GM11168 (cell line): Measurements from ENCODE around the gene BPNT1.
"Not testable (repeated sequence)": the region's sequence is repeated elsewhere in the genome, so short reads cannot be mapped to it uniquely, and the experiment has no call there.

Source experiments
- in situ Hi-C: fragments of 300-500 bp; cut with MboI; formaldehyde crosslinking; loops from one replicate; pipeline ENCODE4 v1.12.0; 2022; ENCODE audit warnings: low sequenced_read_pairs; ENCODE audit not compliant: unreplicated experiment

Gene BPNT1

DNA sequence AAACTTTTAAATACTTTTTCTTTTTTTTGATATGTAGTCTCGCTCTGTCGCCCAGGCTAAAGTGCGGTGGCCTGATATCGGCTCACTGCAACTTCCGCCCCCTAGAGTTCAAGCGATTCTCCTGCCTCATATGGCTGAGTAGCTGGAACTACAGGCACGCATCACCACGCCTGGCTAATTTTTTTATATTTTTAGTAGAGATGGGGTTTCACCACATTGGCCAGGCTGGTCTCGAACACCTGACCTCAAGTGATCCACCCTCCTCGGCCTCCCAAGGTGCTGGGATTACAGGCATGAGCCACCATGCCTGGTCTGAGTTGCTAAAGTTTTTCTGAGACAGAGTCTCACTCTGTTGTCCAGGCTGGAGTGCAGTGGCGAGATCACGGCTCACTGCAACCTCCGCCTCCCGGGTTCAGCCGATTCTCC, 3.3 kb downstream of the BPNT1 start:
- in situ Hi-C loops: not testable (repeated sequence)

DNA sequence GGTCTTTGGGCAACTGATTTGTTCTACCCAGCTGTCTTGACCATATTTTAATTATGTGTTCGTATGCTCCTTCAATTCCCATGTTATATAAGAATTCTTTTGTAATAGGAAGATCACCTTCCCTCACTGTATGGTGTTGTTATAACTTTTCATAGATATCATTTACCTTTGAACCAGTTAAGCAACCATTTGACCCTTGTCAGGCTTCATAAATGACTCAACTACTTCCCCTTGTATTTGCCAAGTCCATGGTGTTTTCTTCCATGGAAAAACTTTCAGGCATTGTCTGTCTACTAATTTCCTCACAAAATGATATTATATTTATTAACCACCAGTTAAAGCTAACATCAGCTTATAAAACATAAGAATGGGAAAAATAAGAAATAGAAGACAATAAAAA, 5.1 kb downstream of the BPNT1 start:
- in situ Hi-C loops: no loop called here

DNA sequence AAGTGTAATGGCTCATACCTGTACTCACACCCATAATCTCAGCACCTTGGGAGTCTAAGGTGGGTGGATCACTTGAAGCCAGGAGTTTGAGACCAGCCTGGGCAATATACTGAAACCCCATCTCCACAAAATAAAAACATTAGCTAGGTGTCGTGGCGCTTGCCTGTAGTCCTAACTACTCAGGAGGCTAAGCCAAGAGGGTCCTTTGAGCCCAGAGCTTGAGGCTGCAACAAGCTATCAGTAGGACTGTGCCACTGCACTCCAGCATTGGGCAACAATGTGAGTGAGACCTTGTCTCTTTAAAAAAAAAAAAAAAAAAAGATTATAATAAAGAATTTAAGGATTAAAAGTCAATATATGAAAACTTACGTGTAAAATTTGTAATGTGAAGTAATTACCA, 11.7 kb downstream of the BPNT1 start:
- in situ Hi-C loops: no loop called here

GRCh38 chr1:220076861-220077762, 12.5 kb downstream of the BPNT1 start:
- in situ Hi-C loops: no loop called here

GRCh38 chr1:220067269-220068204, 22.1 kb downstream of the BPNT1 start:
- in situ Hi-C loops: no loop called here

- in situ Hi-C loops: no loop called here
Observed at GRCh38 chr1:220062629-220063028, 27.0 kb downstream of the BPNT1 start.

DNA sequence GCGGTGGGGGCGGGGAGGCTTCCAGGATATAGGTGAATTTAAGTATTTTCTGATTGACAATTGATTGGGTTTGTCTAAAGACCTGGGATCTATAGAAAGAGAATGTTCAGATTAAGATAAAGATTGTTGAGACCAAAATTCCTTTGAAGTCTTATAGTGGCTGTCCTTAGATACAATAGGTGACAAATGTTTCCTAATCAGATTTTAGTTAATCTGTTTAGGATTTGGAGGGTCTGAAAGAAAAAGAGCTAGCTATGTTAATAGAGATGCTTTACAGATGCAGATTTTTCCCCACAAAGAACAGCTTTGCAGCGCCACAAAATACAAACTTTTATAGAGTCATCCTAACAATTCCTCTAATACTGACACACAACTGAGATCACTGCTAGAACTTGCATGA, 28.7 kb downstream of the BPNT1 start:
- in situ Hi-C loops: no loop called here

DNA sequence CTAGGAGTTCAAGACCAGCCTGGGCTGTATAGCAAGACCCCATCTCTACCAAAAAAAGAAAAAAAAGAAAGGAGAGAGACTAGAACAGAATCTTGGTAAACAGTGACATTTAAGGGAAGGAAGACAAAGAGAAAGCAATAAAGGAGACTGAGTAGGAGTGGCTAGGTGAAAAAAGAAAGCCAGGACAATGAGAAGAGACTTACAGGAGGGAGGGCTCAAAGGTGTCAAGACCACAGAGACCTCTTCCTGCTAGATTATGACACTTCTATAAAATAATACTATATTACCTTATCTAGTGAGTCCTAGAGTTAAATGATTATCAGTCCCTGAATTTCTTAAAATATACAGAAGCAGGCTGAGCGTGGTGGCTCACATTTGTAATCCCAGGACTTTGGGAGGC, 33.2 kb downstream of the BPNT1 start:
- in situ Hi-C loops: no loop called here

- in situ Hi-C loops: no loop called here
Observed at GRCh38 chr1:220046052-220046930, 43.3 kb downstream of the BPNT1 start, which contains the start of gene EPRS1. EPRS1 (minus strand) TSS chr1:220046505; CDS start chr1:220046388, 117 bp downstream.

GRCh38 chr1:220045356-220046051, 44.1 kb downstream of the BPNT1 start:
- in situ Hi-C loops: no loop called here

DNA sequence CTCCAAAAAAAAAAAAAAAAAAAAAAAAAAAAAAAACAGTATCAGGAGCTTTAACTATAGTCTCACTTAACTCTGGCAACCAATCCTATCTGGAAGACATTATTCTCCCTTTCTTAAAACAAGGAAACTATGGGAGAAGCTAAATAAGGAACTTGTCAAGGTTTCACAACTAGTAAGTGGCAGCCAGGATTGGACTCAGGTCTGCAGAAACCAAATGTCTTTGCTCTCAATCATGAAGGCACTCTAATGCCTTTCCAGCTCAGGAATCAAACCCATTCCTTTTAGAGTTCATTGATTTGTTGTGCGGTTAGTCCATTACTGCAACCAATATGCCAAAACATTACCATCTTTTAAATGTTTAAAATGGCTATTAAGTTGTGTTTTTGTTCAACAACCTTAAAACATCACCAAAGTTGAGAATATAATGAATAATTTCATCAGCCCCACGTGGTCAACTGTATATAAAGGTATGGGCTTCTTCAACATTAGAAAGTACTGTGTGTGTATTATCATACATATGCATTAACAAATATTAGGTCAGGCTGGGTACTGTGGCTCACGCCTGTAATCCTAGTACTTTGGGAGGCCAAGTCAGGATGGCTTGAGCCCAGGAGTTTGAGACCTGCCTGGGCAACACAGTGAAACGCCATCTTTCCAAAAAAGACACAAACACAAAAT, 44.8 kb downstream of the BPNT1 start:
- in situ Hi-C loops: no loop called here

- in situ Hi-C loops: no loop called here
Observed at GRCh38 chr1:220043646-220044045, 45.9 kb downstream of the BPNT1 start.

GRCh38 chr1:220040028-220040596, 49.5 kb downstream of the BPNT1 start:
- in situ Hi-C loops: no loop called here

DNA sequence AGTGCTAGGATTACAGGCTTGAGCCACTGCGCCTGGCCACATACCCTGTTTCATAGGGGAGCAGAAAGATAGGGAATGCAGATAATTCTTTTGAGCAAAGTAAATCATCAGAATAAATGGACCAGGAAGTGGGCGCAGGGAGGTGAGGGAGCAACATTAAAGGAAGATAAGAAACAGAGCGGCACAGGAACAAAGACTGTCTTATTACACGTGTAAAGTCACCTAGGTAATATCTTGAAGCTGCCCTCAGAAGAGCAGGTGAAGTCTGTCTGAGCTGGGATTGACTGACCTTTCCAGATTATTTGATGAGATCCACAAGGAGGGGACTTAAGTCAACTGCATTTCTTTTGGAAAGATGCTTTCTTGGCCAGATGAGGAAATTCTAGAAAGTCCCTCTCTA, 50.9 kb downstream of the BPNT1 start:
- in situ Hi-C loops: no loop called here

DNA sequence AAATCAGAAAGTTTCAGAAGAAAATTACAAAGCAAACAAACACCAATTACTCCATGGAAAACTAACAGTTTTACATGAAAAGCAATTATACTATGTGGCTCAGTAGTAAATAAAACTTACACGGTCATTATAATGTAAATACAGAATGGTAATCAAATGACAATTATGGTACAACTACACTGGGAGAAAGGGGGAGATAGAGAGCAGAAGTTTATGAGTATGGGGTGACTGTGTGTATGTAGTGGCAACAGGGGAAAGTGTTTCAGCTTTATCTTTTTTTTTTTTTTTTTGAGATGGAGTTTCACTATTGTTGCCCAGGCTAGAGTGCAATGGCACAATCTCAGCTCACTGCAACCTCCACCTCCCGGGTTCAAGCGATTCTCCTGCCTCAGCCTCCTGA, 51.8 kb downstream of the BPNT1 start:
- in situ Hi-C loops: not testable (repeated sequence)

DNA sequence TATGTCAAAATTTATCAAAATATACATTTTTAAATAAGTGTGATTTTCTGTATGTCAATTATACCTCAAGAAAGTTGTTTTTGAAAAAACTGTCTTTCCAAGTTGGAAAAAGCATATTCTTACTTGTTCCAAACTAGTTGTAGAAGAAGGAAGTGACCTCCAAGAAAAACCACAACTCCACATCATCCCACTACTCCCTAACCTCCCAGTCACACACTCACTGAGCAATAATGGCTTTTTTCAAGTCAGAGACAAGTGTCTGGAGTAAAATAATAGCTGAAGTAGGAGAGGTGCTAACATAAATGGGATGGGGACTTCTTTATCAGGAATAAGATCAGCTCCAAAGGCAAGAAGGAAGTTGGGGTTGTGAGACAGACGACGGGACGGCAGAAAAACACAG, 56.7 kb downstream of the BPNT1 start:
- in situ Hi-C loops: no loop called here

- in situ Hi-C loops: no loop called here
Observed at GRCh38 chr1:220031287-220031686, 58.3 kb downstream of the BPNT1 start.

- in situ Hi-C loops: no loop called here
Observed at GRCh38 chr1:220028346-220028895, 61.2 kb downstream of the BPNT1 start.
